Measurements from ENCODE around the gene ACOT8.
"Not testable (repeated sequence)": the region's sequence is repeated elsewhere in the genome, so short reads cannot be mapped to it uniquely, and the experiment has no call there.

ACOT8 gene

DNA sequence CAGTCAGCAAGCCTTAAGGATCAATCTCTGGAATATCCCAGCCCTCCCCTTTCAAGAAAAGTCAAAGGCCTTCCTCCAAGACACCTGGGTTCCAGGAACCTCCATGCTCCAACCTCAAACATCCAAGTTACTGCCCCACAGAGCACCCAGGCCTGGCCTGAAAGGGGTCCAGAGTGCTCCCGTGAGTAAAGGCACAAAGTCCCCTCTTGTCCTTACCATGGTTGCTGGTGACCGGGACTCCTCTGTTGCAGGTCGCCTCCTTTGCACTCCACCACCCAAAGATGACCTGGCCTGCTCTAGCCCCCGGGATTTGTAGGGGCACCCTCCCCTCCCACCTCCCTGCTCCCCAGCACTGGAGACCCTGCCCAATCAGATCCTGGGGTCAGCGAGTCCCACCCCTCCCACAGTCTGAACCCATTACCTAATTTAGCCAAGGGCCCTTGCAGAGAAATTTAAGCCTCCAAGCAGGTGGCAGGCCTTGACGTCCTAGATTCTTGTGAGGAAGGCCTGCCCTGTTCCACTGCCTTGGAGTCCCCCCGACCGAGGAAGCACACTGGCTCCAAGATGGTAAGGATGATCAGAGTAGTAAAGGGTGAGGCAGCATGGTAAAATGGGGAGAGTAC is 30.1 kb downstream of the ACOT8 start, which contains the start of gene TNNC2:
Gene TNNC2 (minus strand): TSS at position 283 of the 623 bp plus-strand sequence. CDS start 64 bp downstream, at position 219.
- no peak for DNase-seq (ENCODE audit: low spot score)

DNA sequence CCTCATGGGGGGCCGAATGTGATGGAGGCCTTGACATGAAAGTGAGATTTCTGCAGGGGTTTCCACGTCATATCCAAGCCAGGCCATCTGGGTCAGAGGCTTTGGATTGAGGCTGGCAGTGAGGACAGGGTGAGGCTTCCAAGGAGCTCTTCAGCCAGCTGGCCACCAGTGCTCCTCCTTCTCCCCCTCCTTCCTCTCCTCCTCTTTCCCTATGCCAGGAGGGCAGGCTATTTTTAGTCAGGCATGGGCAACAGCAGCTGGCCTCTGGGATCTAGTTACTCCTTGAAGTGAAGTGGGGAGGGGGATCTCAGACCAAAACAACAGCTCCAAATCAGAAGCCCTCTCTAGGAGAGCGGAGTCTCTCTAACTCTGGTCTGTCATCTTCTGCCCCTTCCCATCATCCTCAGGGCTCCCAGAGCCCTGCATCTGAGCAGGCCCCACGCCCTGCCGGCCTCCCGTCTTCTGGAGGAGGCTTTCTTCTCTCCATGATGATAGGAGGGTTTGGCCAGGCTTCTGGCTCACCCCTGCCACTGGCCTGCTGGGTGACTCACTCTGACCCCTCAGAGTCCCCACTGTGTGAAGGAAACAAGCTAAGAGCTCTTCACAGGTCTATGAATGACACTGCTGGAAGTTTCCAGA is 30.7 kb downstream of the ACOT8 start:
- DNase-seq (ENCODE audit: low spot score) = no peak

DNA sequence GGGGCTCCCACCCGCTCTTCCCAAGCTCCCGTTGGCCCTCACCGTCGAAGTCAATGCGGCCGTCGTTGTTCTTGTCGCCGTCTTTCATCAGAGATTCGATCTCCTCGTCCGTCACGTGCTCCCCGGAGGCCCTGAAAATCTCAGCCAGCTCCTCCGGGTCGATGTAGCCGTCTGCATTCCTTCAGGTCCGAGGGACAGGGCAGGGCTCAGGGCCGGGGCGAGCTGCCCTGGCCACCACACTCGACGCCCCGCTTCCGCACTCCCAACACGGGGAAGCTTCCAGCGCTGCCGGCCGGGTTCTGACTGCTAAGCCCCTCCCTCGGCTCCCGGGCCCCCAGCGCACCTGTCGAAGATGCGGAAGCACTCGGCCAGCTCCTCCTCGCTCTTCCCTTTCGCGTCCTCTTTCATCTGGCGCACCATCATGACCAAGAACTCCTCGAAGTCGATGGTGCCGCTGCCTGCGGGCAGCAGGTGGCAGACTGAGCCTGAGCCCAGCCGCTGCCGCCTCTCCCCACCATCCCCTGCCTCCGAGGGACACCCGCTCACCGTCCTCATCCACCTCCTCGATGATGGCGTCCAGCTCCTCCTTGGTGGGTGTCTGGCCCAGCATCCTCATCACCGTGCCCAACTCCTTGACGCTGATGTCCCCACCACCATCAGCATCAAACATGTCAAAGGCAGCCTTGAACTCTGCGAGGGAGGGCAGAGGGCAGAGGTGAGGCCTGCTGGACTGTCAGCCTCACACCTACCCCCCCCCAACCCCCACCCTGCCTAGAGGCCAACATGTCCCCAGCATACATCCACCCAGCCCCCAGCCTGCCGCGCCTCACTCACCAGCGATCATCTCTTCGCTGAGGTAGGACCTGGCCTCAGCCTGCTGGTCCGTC is 33.0 kb downstream of the ACOT8 start:
- peak; percentile 61 for DNase-seq (ENCODE audit: low spot score)

DNA sequence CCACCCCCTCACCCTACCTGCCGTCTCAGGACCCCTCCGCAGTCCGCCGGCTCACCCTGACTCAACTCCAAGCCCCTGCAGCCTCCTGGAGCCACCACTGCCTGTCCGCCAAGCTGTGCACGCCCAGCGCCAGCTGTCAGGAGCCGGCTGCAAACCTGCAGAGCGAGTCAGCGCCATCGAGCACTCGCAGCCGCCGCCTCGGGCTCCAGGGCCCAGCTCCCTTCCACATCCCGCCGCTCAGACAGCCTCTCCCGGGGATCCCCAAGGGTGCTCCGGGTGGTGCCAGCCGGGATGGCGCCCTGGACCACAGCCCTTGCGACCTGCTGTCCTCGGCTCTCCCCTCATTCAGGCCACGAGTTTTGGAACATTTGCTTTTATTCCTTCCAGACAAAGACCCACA is 34.3 kb downstream of the ACOT8 start:
- DNase-seq (ENCODE audit: low spot score) = no peak

DNA sequence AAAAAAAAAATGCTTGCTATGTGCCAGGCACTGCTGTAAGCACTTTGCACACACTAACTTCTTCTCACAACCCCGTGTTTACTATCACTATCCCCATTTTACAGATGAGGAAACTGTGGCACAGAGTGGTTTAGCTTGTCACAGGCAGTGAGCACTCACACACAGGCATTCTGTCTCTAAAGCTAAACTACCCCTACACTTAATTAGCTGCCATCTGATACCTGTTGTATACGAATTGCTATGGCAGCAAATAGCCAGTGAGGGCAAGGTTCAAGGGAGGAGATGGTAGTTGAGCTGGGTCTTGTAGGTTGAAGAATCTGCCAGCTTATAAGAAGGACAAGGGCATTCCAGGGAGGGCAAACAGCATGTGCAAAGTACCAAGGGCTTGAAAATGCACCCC is 35.2 kb downstream of the ACOT8 start:
- no peak for DNase-seq (ENCODE audit: low spot score)

DNA sequence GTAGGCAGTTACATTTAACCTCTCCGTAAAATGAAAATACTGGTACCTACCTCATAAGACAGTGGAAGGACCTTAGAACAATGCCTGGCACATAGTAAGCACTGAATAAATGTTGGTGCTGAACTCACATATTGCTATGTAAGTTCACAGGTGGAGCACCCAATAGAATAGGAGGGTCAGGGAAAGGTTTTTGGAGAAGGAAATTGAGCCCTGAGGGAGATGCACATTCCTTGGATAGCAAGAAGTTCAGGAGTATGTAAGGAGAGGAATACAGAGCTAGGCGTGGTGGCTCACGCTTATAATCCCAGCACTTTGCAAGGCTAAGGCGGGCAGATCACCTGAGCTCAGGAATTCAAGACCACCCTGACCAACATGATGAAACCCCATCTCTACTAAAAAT is 37.7 kb downstream of the ACOT8 start:
- no peak for DNase-seq (ENCODE audit: low spot score)

DNA sequence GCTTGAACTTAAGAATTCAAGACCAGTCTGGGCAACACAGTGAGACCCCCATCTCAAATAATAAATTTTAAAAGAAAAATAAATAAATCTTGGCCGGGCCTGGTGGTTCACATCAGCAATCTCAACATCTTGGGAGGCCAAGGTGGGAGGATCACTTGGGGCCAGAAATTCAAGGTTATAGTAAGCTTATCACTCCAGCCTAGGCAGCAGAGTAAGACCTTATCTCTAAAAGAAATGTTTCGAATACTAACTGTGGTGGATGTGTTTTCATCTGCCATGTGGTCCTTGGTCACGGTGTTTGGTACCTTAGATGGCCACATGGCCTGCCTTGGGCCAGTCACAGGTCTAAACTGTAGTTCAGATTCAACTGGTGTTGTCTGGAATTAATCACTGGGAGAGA is 39.0 kb downstream of the ACOT8 start:
- no peak for DNase-seq (ENCODE audit: low spot score)

DNA sequence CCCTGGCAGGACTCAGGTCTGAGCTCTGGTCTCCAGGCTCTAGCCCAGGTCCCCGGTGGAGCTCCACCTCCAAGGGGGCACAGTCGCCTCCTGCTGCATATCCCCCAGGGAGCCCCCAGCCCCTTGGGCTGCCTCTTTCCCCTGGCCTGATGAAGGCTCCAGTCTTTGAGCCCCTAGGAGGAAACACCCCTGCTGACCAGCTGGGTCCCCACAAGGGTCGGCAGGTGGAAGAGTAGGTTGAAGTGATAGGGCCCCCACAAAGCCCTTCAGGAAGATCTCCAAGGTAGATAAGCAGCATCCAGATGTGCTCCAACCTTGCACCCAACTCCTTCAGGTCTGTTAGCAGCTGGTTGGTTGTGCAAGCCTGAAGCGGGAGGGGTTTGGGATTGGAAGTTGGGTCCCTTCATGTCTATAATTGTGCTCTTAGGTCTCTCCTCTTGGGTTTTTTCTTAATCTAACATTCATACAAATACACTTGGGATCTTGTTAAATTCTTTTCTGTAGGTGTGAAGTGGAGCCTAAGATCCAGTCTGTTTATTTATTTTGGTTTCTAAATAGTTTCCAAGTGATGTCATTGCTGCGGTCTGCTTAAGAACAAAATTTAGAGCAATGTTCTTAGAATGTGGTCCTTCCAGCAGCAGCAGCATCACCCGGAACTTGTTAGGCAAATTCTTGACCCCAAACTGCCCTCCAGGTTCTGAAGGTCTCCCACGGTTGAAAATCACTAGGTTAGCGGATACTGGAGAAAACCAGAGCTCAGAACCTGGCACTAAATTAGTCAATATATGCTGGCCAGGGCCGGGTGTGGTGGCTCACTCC is 39.6 kb downstream of the ACOT8 start:
- DNase-seq (ENCODE audit: low spot score) = no peak

DNA sequence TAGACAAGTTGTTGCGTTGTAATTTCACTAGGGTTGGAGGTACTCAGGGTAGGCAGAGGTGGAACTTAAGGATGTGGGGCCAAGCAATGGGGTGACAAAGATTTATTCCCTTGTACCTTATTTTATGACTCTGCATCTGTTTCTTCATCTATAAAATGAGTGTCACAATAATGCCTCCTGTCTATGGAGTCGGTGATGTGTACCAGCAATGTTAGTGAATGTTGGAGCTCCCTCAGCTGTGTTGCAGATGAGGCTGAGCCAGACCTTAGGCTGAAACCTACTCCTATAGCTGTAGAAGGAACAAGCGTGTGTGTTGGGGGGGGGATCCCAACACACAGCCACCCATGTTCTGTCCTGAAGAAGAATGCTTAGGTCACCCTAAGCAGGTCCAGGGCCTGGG is 40.2 kb downstream of the ACOT8 start:
- no peak for DNase-seq (ENCODE audit: low spot score)

DNA sequence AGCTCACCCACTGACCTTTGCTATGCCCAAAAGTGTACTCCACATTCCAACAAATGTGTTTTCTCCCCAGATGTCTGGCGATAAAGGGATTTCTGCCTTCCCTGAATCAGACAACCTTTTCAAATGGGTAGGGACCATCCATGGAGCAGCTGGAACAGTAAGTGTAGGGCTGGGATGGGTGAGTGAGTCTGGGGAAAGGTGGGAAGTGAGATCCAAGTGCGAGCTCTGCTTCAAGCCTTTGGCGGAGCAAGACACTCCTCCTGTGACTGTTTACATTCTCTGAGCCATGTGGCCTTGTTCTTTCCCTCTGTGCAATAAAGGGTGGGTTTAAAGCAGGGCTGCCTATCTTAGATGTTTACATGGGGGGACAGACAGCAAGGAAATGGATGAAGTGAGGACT is 42.9 kb downstream of the ACOT8 start:
- no peak for DNase-seq (ENCODE audit: low spot score)

DNA sequence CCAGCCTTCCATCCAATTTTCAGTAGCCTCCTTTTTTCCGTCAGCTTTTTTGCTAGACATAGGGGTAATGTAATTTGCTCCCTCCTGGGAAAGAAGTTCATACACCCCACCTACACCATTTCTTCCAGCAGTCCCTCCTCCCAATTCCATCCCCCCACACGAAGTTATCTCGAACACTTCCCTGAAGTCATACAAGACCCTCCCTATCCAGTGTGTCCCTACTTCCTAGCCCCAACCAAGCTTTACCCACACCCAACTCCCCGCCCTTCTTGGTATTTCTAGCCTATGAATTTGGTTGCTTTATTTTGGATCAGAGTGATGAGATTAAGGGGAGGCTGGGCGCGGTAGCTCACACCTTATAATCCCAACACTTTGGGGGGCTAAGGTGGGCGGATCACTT is 43.7 kb downstream of the ACOT8 start:
- no peak for DNase-seq (ENCODE audit: low spot score)

DNA sequence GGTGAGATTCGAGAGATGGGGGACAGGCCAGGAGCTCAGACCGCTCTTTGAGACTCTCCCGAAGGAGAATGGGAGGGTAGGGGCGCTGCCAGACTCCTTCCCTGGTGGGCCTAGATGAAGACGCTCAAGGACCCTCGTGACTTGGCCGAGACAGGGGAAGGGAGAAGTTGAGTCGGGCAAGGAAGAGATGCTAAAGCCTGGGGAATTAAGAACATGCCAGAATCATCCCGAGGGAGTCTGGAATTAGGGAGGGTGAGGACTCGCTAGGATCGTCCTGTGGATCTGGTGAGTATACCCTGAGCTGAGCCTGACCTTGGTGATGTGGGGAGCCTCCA is 44.2 kb downstream of the ACOT8 start:
- no peak for DNase-seq (ENCODE audit: low spot score)

DNA sequence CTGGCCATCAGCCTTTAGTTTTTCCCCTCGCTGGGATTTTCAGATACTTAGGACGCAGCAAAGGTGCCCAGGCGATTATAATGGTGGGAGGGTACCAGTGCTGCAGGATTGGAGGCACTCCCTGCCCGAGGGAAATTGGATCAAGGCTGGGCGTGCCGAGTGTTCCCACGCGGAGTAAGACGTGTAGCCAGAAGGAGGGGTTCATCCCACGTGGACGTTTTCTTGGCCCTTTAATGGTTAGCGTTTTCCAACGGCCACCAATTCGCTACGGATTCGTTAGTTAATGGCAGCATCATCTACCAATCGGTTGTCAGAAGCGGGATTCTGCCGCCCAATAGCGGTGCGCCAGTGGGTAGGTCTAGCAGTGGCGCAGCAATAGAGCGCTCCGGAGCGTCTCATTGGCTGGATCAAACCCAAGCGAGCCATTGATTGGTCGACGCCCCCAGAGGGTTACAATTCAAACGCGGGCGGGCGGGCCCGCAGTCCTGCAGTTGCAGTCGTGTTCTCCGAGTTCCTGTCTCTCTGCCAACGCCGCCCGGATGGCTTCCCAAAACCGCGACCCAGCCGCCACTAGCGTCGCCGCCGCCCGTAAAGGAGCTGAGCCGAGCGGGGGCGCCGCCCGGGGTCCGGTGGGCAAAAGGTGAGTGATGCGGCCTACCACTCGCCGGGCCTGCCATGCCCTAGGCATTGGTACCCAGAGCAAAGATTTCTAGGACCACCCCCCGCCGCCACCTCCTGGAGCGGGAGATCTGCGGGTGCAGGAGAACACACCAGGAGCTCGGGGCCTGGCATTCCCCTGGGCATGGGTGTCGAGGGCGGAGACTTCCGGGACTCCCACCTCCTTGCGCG is 44.8 kb downstream of the ACOT8 start, which contains the start of gene UBE2C:
Gene UBE2C (plus strand): TSS at position 488 of the 849 bp plus-strand sequence. CDS start 52 bp downstream, at position 540.
- DNase-seq (ENCODE audit: low spot score) = peak; percentile 93

DNA sequence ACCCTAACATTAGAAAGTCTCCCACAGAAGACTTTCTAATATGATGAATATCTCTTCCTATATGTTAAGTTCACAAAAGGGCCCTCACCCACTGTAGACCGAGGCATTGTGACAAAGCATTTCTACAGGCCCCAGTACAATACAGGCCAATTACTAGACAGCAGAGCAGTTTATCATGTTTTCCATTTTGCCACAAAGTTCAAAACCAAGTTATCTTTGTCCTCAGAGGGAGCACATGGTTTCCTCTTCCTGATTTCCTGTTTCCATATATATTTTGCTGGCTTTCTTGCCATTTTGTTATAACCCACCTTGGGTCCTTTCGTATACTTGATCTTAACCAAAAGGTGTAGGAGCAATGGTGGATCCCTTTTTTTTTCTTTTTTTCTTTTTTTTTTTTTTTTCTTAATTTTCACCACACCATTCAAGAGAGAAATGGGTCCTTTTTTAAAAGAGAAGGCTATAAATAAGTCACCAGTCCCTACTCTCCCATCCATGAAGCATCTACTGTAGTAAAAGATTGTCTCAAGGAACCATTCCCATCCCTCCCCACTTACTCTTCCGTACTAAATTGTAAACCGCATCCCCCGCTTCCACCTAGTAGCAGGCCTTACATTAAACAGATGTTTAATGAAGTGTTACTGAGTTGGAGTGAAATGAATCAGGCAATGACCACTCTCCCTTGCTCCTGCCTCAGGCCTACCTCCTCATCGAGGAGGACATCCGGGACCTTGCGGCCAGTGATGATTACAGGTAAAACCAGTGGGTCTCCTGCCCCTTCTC is 46.8 kb downstream of the ACOT8 start:
- no peak for DNase-seq (ENCODE audit: low spot score)

DNA sequence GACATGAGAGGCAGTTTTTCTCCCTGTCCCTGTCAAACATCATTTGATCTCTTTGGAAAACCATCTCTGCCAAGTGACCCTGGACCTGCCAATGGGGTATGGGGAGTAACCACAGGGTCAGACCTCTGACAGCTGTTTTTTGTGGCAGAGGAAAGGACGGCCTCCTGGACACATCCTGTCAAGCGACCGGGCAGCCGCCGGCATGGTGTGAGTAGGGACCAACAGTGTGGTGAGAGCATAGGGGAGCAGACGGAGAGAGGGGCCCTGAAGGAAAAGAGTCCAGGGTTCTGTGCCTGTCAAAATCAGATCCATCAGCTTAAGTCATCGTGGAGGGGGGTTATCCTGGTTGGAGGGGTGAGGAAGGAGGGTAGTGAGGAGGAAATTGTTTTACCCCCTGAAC is 55.3 kb downstream of the ACOT8 start:
- no peak for DNase-seq (ENCODE audit: low spot score)

DNA sequence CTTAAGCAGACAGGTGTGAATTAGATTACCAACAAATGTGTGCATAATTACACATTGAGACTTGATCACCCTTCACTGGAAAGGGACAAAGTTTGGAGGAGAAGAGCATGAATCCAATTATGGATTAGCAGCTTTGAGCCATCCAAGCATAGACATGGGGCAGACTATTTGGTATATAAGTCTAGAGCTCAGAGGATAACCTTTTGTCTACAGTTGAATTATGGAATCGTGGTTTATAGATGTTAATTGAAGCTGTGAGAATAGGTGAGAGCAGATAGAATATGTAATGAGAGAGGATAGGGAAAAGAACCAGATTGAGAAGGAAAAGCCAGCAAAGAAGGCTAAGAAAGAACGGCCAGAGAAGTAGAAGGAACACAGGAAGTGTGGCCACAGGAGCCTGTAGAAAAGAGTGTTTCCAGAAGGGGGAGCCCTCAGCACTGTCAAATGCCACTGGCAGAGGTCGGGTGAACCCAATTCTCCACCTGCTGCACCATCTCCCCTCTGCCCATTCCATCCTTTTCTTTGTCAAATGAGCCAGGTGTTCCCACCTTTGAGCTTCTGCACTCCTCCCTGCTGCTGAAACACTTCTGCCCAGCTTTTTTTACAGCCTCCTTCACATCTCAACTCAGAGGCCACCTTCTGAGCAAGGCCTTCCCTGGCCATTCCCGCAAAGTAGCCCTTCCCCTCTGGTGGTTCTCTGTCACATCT is 58.1 kb downstream of the ACOT8 start:
- peak; percentile 84 for DNase-seq (ENCODE audit: low spot score)

DNA sequence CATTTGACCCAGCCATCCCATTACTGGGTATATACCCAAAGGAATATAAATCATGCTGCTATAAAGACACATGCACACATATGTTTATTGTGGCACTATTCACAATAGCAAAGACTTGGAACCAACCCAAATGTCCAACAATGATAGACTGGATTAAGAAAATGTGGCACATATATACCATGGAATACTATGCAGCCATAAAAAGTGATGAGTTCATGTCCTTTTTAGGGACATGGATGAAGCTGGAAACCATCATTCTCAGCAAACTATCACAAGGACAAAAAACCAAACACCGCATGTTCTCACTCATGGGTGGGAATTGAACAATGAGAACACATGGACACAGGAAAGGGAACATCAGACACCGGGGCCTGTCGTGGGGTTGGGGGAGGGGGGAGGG is 59.2 kb downstream of the ACOT8 start:
- not testable (repeated sequence) for DNase-seq (ENCODE audit: low spot score)

DNA sequence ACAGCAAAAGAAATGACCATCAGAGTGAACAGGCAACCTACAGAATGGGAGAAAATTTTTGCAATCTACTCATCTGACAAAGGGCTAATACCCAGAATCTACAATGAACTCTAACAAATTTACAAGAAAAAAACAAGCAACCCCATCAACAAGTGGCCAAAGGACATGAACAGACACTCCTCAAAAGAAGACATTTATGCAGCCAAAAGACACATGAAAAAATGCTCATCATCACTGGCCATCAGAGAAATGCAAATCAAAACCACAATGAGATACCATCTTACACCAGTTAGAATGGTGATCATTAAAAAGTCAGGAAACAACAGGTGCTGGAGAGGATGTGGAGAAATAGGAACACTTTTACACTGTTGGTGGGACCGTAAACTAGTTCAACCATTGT is 59.7 kb downstream of the ACOT8 start:
- not testable (repeated sequence) for DNase-seq (ENCODE audit: low spot score)

DNA sequence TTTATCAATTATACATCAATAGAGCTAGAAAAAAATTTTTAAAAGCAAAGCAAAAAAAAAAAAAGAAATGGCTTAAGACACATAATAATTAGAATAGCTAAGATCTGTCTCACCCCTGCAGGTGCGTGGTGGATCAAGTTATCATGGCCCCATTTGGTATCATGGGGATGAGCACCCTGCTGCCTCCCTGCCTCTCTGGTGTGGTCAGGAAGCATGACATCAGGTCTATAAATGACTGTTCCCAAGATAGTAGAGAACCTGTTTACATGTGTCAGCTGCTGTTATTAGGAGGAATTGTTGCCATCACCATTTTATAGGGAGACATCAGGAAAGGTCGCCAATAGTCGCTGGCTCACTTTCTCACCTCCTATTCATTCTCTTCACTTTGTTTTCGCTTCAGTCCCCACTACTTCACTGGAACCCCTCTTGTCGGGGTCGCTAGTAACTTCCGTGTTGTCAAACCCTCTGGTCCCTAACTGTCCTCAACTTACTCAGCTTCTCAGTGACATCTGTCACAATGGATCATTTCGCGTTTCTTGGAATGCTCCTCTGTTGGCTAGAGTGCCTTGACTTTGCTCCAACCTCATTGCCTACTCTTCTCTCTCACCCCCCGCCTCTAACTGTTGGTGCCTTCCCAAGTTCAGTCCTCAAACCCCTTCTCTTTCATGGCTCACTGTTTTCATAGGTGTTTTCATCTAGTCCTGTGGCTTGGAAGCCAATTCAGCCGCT is 60.7 kb downstream of the ACOT8 start:
- DNase-seq (ENCODE audit: low spot score) = no peak
